HepG2 (cell line): ENCODE results near the gene UGT1A7. TPM values are rescaled to one million over a fixed set of nuclear protein-coding genes. Genes with fewer than 3 reads are reported as not detected.

ENCODE experiments used
- AGO1 ChIP-seq: fragments of 200-400 bp; formaldehyde crosslinking; IDR thresholded peaks from 2 replicates; pipeline ENCODE4 v1.6.1; 2017; ENCODE audit warnings: mild to moderate bottlenecking, low read depth, low read length, moderate library complexity; ENCODE audit not compliant: poor library complexity, severe bottlenecking
- AKAP8 ChIP-seq: sonication (generic); formaldehyde crosslinking; IDR thresholded peaks from 2 replicates; pipeline ENCODE4 v1.5.1; 2020; ENCODE audit warnings: mild to moderate bottlenecking, missing genetic modification reagents
- ARID3A ChIP-seq: IDR thresholded peaks from 2 replicates; pipeline ENCODE4 v1.6.1; 2012; ENCODE audit warnings: low read depth, low read length, improper control_type of control experiment
- CREB3 ChIP-seq: sonication (generic); formaldehyde crosslinking; IDR thresholded peaks from 2 replicates; pipeline ENCODE4 v1.5.0; 2020; ENCODE audit warnings: missing genetic modification reagents
- CSRNP2 ChIP-seq: sonication (generic); formaldehyde crosslinking; conservative IDR thresholded peaks from 2 replicates; pipeline ENCODE4 v1.8.0; 2022; ENCODE audit warnings: low read depth, missing genetic modification reagents
- ELK4 ChIP-seq: sonication (generic); formaldehyde crosslinking; IDR thresholded peaks from 2 replicates; pipeline ENCODE4 v1.9.0; 2021; ENCODE audit warnings: missing genetic modification reagents, borderline replicate concordance
- ERF ChIP-seq: IDR thresholded peaks from 2 replicates; pipeline ENCODE4 v1.6.1; 2018; ENCODE audit warnings: missing biosample characterization, missing genetic modification reagents
- MBD4 ChIP-seq: IDR thresholded peaks from 2 replicates; pipeline ENCODE4 v1.6.1; 2012; ENCODE audit warnings: low read length, inconsistent platforms, borderline replicate concordance
- MTA3 ChIP-seq: sonication (generic); formaldehyde crosslinking; IDR thresholded peaks from 2 replicates; pipeline ENCODE4 v1.4.0; 2020; ENCODE audit warnings: missing genetic modification reagents
- MXD1 ChIP-seq: sonication (generic); formaldehyde crosslinking; IDR thresholded peaks from 2 replicates; pipeline ENCODE4 v1.4.0; 2020; ENCODE audit warnings: mild to moderate bottlenecking, missing genetic modification reagents
- NCOA1 ChIP-seq: sonication (generic); formaldehyde crosslinking; IDR thresholded peaks from 2 replicates; pipeline ENCODE4 v1.9.0; 2021; ENCODE audit warnings: missing genetic modification reagents
- NPAS2 ChIP-seq: sonication (generic); formaldehyde crosslinking; IDR thresholded peaks from 2 replicates; pipeline ENCODE4 v1.8.0; 2022; ENCODE audit warnings: mild to moderate bottlenecking, missing genetic modification reagents, borderline replicate concordance
- RAD21 ChIP-seq: fragments of 450-650 bp; formaldehyde crosslinking; IDR thresholded peaks from 2 replicates; pipeline ENCODE4 v1.5.0; 2020; ENCODE audit warnings: mild to moderate bottlenecking
- ZGPAT ChIP-seq: IDR thresholded peaks from 2 replicates; pipeline ENCODE4 v1.6.1; 2016; ENCODE audit warnings: mild to moderate bottlenecking
- ZNF335 ChIP-seq: sonication (generic); formaldehyde crosslinking; IDR thresholded peaks from 2 replicates; pipeline ENCODE4 v1.4.0; 2020; ENCODE audit warnings: missing genetic modification reagents
- ZNF513 ChIP-seq: sonication (generic); formaldehyde crosslinking; conservative IDR thresholded peaks from 2 replicates; pipeline ENCODE4 v1.5.0; 2020; ENCODE audit warnings: missing genetic modification reagents
- ZNF597 ChIP-seq: sonication (generic); formaldehyde crosslinking; IDR thresholded peaks from 2 replicates; pipeline ENCODE4 v1.5.0; 2020; ENCODE audit warnings: missing genetic modification reagents
- ZNF883 ChIP-seq: sonication (generic); formaldehyde crosslinking; IDR thresholded peaks from 2 replicates; pipeline ENCODE4 v1.5.1; 2020; ENCODE audit warnings: mild to moderate bottlenecking, missing genetic modification reagents; ENCODE audit errors: not compliant biosample characterization
- ZSCAN9 ChIP-seq: IDR thresholded peaks from 2 replicates; pipeline ENCODE4 v1.6.1; 2016; ENCODE audit warnings: borderline replicate concordance
- polyA plus RNA-seq, 8 experiments: library from polyadenylated mRNA; depleted of rRNA in 3 of 8; stranded (reverse) in 7 of 8; unstranded in 1 of 8; fragments of >200 nt; fragmentation: Illumina TruSeq in 4 of 8; extraction: Trizol in 4 of 8; gene quantifications; 2 replicates each; pipeline versions ENCODE4 v1.2.1 to v1.2.3, GENCODE V29; 2011 to 2016; ENCODE audit warnings: low read depth in 4 of 8, missing spikeins in 1 of 8, mixed read lengths in 1 of 8; ENCODE audit not compliant: insufficient read depth in 1 of 8
- total RNA-seq, 5 experiments: library from RNA; depleted of rRNA; stranded (reverse); fragments of >200 nt; fragmentation: Illumina TruSeq; extraction: Trizol; gene quantifications; 2 replicates each; pipeline ENCODE4 v1.2.3, GENCODE V29; 2016; ENCODE audit warnings: low read depth in 1 of 5

UGT1A7 gene
- total and polyA plus RNA-seq, 2 of the 13 experiments (the other 11 are each of a cell fraction or from before 2014, with no cell fraction given) = not detected

- TF ChIP-seq ZGPAT (peak; percentile 98), MTA3 (CRISPR knock-in tag) (no peak), AKAP8 (CRISPR knock-in tag) (peak; percentile 79; the same call in 1 of the 2 replicates), ARID3A (peak; percentile 95), ZNF597 (CRISPR knock-in tag) (no peak), RAD21 (CRISPR knock-in tag) (no peak), ERF (CRISPR knock-in tag) (peak; percentile 98), CREB3 (CRISPR knock-in tag) (no peak), ZNF513 (CRISPR knock-in tag) (no peak), NPAS2 (CRISPR knock-in tag) (no peak), CSRNP2 (CRISPR knock-in tag) (no peak), NCOA1 (peak; percentile 80; the same call in 1 of the 2 replicates), ZSCAN9 (CRISPR knock-in tag) (peak; percentile 85), MBD4 (peak; percentile 93; the same call in 1 of the 2 replicates), ZNF335 (CRISPR knock-in tag) (peak; percentile 73; the same call in 1 of the 2 replicates), ZNF883 (no peak), MXD1 (CRISPR knock-in tag) (no peak), AGO1 (no peak), ELK4 (CRISPR knock-in tag) (no peak)
Observed at GRCh38 chr2:233745073-233745755, 63.5 kb downstream of the UGT1A7 start (continued).
